NCI-H748 (cell line): Measurements from ENCODE around the gene ACOXL.

Experiments
- DNase-seq: peaks from one replicate; lab custom pipeline; 2025; ENCODE audit not compliant: unreplicated experiment; lab: John Stamatoyannopoulos, UW

The ACOXL gene

GRCh38 chr2:110718382-110718781 is 14.0 kb upstream of the ACOXL start:
- no peak for DNase-seq

GRCh38 chr2:110718990-110719389 is 13.4 kb upstream of the ACOXL start:
- DNase-seq, result no peak

- no peak for DNase-seq
Measured at GRCh38 chr2:110720547-110720946, 11.8 kb upstream of the ACOXL start.

- DNase-seq, result no peak
Measured at GRCh38 chr2:110724820-110725219, 7.6 kb upstream of the ACOXL start.

GRCh38 chr2:110725370-110725769 is 7.0 kb upstream of the ACOXL start:
- no peak for DNase-seq

GRCh38 chr2:110725859-110726258 is 6.5 kb upstream of the ACOXL start:
- DNase-seq, result no peak

- DNase-seq, result no peak
Measured at GRCh38 chr2:110726285-110726684, 6.1 kb upstream of the ACOXL start.

- DNase-seq, result no peak
Measured at GRCh38 chr2:110727923-110728322, 4.5 kb upstream of the ACOXL start.

- no peak for DNase-seq
Measured at GRCh38 chr2:110729106-110729505, 3.3 kb upstream of the ACOXL start.

- peak; percentile 2 for DNase-seq
Measured at GRCh38 chr2:110731064-110731463, 1.3 kb upstream of the ACOXL start.

- DNase-seq, result no peak
Measured at GRCh38 chr2:110735366-110735765, 3.0 kb downstream of the ACOXL start.

- no peak for DNase-seq
Measured at GRCh38 chr2:110737783-110738182, 5.4 kb downstream of the ACOXL start.

GRCh38 chr2:110740747-110741349 is 8.5 kb downstream of the ACOXL start:
- DNase-seq, result no peak

- DNase-seq, result no peak
Measured at GRCh38 chr2:110741491-110741980, 9.2 kb downstream of the ACOXL start.

- DNase-seq, result no peak
Measured at GRCh38 chr2:110742412-110742811, 10.0 kb downstream of the ACOXL start.

- no peak for DNase-seq
Measured at GRCh38 chr2:110743600-110743999, 11.2 kb downstream of the ACOXL start.

GRCh38 chr2:110744429-110744828 is 12.1 kb downstream of the ACOXL start:
- DNase-seq, result no peak

- DNase-seq, result no peak
Measured at GRCh38 chr2:110745048-110745447, 12.7 kb downstream of the ACOXL start.

- DNase-seq, result no peak
Measured at GRCh38 chr2:110746586-110747521, 14.5 kb downstream of the ACOXL start.

- DNase-seq, result peak; percentile 36
Measured at GRCh38 chr2:110747522-110748488, 15.4 kb downstream of the ACOXL start.

- peak; percentile 81 for DNase-seq
Measured at GRCh38 chr2:110748489-110748867, 16.1 kb downstream of the ACOXL start.
